ENCODE measurements around the gene GABRR3.
"Not testable (repeated sequence)": the region's sequence is repeated elsewhere in the genome, so short reads cannot be mapped to it uniquely, and the experiment has no call there.

The GABRR3 gene

DNA sequence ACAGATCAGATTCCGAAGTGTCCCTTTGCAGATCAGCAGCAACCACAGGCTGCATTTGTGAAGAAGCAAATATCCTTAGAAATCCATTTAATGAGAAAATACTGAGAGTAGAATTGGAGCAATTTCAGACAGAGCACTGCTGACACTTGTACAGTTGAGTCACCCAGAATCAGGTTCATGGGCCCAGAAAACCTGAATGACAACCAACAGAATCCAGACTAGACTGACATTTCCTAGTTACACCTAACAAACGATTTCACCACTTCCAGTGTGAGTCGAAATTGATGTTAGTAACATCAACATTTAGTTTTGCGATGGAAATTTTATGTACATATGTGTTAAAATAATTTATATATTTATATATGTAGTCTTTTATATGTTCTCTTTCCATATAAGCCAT is 16.8 kb downstream of the GABRR3 start:
- CTCF ChIA-PET = no interaction called here

DNA sequence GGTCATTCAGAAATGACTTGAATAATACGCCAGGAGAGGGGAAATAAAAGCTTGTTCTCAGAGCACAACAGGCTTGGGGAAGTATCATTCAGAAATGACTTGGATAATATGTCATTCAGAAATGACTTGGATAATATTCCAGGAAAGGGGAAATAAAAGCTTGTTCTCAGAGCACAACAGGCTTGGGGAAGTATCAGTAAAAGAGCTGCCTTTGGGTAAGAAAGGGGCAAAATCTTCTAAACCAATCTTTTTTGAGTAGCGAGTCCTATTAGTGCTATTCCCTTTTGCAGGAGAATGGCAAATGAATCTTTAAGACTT is 20.9 kb downstream of the GABRR3 start:
- POLR2A ChIA-PET = no interaction called here
- no peak for DNase-seq (ENCODE audit: extremely low spot score)
- TF ChIP-seq, protein P1, sequence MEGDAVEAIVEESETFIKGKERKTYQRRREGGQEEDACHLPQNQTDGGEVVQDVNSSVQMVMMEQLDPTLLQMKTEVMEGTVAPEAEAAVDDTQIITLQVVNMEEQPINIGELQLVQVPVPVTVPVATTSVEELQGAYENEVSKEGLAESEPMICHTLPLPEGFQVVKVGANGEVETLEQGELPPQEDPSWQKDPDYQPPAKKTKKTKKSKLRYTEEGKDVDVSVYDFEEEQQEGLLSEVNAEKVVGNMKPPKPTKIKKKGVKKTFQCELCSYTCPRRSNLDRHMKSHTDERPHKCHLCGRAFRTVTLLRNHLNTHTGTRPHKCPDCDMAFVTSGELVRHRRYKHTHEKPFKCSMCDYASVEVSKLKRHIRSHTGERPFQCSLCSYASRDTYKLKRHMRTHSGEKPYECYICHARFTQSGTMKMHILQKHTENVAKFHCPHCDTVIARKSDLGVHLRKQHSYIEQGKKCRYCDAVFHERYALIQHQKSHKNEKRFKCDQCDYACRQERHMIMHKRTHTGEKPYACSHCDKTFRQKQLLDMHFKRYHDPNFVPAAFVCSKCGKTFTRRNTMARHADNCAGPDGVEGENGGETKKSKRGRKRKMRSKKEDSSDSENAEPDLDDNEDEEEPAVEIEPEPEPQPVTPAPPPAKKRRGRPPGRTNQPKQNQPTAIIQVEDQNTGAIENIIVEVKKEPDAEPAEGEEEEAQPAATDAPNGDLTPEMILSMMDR (IDR thresholded peaks at IDR 0.05; ENCODE audit: control extremely low read depth, extremely low read depth, low read depth, missing control alignments) = no peak
- CTCF ChIA-PET = interaction anchor here (0.9 to 13.5 kb wide), 6 partner anchors 8 to 219 kb away, joined by 3 to 165 read pairs (median 5); no protein-coding TSS in a partner anchor

More for the DNA sequence above, 16.8 kb downstream of the GABRR3 start:
- TF ChIP-seq, protein P1 (IDR thresholded peaks at IDR 0.05; ENCODE audit: control extremely low read depth, extremely low read depth, low read depth, missing control alignments) = no peak
- DNase-seq (ENCODE audit: extremely low spot score) = no peak
- POLR2A ChIA-PET = no interaction called here

DNA sequence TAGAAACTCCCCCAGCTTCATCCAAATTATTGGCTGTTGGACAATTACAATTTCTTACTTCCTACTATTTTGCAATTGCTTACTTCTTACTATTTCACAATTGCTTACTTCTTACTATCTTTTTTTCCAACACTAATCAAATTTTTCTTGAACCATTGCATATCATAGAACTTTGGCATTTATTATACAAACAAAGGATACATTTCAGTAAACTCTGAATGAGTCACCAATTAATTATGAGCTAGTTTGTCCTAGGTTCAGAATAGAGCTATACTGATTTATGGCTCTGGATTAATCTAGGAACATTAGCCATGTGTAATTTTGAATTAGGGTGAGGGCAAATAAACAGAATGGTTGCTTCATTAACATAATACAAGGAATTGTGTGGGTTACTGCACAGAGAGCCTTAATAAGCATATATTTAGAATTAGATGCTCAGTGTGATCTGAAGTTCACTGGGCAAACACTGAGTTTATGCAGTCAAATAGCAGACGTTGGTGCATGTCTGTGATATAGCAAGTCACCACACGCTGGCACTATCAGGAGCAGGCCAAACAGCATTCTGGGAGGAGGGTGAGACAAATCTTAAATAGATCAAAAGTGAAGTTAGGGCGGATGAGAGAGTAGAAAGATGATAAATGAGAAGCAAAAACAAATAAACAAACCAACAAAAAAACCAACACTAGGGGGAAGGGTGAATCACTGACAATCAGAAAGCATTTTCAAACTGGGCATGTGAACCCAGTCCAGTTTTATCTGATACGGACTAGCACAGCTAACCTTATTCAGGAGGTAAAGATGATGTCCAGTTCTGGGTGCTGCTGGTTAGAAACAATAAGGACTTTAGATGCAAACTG is 21.5 kb downstream of the GABRR3 start:
- TF ChIP-seq, protein P1 (IDR thresholded peaks at IDR 0.05; ENCODE audit: control extremely low read depth, extremely low read depth, low read depth, missing control alignments) = no peak
- no peak for DNase-seq (ENCODE audit: extremely low spot score)
- POLR2A ChIA-PET = no interaction called here
- CTCF ChIA-PET = interaction anchor here (0.9 to 13.5 kb wide), 7 partner anchors 10 to 218 kb away, joined by 3 to 165 read pairs (median 5); no protein-coding TSS in a partner anchor

DNA sequence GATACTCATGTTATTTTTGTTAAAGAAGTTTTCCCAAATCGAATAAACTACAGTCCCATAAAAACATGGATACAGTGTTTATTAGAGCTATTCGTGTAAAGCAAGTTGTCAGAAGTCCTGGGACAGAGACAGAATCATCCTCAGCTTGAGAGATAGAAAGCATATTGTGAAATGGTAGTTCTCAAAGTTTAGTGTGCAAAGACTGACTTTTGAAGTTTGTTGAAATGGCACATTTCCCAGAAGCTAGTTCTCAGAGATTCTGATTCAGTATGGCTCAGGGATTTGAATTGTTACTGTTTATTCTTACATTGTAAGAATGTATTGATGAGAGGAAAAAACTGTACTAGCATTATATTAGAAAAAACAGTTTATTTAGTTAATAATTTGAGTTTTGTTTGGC is 22.1 kb downstream of the GABRR3 start:
- CTCF ChIA-PET = interaction anchor here (0.7 to 13.5 kb wide), 6 partner anchors 10 to 294 kb away, joined by 3 to 165 read pairs (median 4); no protein-coding TSS in a partner anchor
- DNase-seq (ENCODE audit: extremely low spot score) = no peak
- TF ChIP-seq, protein P1 (IDR thresholded peaks at IDR 0.05; ENCODE audit: control extremely low read depth, extremely low read depth, low read depth, missing control alignments) = no peak
- POLR2A ChIA-PET = no interaction called here

DNA sequence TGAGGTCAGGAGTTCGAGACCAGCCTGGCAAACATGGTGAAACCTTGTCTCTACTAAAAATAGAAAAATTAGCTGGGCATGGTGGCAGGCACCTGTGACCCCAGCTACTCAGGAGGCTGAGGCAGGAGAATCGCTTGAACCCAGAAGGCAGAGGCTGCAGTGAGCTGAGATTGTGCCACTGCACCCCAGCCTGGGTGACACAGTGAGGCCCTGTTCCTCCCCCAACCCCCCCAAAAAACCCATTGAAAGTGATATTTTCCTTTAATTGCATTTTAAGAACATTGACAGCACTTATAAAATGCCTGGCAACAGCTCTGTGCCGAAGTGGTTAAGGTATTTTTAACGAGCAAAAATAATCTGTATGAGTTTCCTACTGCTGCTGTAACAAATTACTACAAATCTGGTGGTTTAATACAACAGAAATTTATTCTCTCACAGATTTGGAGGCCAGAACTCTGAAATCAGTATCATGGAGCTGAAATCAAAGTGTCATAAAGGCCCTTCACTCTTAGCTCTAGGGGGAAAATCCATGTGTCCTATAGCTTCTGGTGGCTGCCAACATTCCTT is 24.1 kb downstream of the GABRR3 start:
- POLR2A ChIA-PET; DNase-seq (ENCODE audit: extremely low spot score): not testable (repeated sequence)
- CTCF ChIA-PET = interaction anchor here (1.0 to 13.5 kb wide), 6 partner anchors 8 to 803 kb away, joined by 3 to 165 read pairs (median 4); no protein-coding TSS in a partner anchor

DNA sequence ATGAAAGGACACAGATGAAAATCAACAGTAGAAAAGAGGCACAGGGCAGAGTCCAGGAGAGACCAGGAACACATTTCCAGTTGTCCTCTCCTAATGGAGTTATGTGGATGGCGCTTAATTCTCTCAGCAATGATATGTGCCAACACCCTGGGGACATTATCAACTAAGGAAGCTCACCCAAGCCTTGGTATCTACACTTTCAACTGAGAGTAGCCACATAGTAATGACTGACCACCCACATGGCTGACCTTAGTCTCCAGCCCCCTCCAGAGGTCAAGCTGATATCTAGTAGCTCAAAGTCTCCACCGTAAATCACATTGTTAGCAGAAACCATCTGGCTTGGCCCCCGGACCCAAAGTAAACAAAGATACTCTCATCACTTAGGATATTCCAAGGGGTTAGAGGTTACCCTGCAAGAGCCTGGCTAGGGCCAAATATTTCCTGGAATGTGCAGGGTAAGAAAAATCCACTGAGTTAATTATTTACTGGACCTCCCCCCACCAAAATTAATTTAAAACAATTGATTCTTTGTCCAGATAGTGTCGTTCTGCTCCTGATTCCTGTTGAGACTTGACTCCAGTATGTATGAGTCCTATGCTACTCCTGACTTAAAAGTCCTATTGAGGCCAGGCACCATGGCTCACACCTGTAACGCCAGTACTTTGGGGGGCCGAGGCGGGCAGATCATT is 24.8 kb downstream of the GABRR3 start:
- POLR2A ChIA-PET = no interaction called here
- CTCF ChIA-PET = interaction anchor here (1.1 to 13.5 kb wide), 4 partner anchors 9 to 210 kb away, joined by 3 to 165 read pairs (median 8); no protein-coding TSS in a partner anchor
- TF ChIP-seq, protein P1 (IDR thresholded peaks at IDR 0.05; ENCODE audit: control extremely low read depth, extremely low read depth, low read depth, missing control alignments) = no peak
- no peak for DNase-seq (ENCODE audit: extremely low spot score)

Data from GM10248 (cell line).